HG02870 (cell line): ENCODE measurements around the gene WDR81.
"Not testable (repeated sequence)": the region's sequence is repeated elsewhere in the genome, so short reads cannot be mapped to it uniquely, and the experiment has no call there.

Source experiments
- ATAC-seq: cut with Tn5 transposase; IDR thresholded peaks from one replicate; pipeline ENCODE4 v1.9.1; 2021; ENCODE audit warnings: mild to moderate bottlenecking, moderate library complexity; ENCODE audit not compliant: unreplicated experiment

Gene WDR81

DNA sequence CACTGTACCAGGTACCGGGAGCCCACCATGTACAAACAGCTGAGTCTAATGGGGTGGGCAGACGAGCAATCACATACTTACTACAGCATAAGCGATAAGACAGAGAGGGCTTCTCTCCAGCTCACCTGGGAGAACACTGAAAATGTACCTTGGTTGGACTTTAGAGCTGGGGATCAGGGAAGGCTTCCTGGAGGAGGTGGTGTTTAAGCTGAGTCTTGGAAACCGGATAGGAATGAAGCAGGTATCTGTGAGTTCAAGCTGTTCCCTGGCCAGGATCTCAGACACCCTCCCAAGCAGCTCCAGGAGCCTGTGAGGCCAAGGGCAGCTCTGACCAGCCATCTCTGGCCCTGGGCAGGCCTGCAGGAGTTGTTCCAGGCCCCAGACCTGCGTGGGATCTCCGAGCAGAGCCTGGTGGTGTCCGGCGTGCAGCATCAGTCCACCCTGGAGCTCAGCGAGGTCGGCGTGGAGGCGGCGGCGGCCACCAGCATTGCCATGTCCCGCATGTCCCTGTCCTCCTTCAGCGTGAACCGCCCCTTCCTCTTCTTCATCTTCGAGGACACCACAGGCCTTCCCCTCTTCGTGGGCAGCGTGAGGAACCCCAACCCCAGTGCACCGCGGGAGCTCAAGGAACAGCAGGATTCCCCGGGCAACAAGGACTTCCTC is 29.4 kb downstream of the WDR81 start:
- ATAC-seq = no peak

GRCh38 chr17:1754430-1755112 is 30.1 kb downstream of the WDR81 start:
- ATAC-seq = no peak

DNA sequence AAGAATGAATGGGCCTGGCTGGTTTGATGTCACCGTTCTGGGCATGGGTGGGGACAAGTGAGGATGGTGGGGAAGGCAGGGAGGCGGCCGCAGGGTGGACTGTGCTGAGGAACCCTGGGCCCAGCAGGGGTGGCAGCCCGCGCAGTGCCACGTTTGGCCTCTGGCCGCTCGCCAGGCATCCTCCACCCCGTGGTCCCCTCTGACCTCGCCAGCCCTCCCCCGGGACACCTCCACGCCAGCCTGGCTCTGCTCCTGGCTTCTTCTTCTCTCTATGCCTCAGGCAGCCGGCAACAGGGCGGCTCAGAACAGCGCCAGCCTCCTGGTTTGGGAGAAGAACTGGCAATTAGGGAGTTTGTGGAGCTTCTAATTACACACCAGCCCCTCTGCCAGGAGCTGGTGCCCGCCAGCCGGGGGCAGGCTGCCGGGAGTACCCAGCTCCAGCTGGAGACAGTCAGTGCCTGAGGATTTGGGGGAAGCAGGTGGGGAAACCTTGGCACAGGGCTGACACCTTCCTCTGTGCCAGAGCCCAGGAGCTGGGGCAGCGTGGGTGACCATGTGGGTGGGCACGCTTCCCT is 30.8 kb downstream of the WDR81 start:
- ATAC-seq = no peak

GRCh38 chr17:1755827-1756262 is 31.3 kb downstream of the WDR81 start:
- no peak for ATAC-seq

DNA sequence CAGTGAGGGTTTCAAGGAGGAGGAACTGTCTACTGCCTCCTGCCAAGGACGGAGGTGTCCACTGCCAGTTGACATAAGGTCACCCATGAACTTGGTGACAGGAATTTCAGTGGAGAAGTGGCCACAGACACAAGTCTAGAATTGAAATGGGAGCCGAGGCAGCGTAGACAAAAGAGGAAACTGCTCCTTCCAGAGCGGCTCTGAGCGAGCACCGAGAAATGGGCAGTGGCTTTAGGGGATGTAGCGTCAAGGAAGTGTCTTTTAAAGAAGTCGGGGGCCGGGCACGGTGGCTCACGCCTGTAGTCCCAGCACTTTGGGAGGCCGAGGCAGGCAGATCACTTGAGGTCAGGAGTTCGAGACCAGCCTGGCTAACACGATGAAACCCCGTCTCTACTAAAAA is 34.3 kb downstream of the WDR81 start:
- ATAC-seq = no peak

DNA sequence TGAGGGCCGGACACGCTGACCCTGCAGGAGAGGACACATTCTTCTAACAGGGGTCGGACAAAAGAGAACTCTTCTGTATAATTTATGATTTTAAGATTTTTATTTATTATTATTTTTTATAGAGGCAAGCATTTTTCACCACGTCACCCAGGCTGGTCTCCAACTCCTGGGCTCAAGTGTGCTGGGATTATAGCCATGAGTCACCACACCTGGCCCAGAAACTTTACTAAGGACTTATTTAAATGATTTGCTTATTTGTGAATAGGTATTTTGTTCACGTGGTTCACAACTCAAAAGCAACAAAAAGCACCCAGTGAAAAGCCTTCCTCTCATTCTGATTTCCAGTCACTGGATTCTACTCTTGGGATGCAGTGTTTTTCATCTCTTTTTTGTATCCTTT is 35.0 kb downstream of the WDR81 start:
- no peak for ATAC-seq

- ATAC-seq = no peak
Observed at GRCh38 chr17:1762233-1762900, 37.9 kb downstream of the WDR81 start.

DNA sequence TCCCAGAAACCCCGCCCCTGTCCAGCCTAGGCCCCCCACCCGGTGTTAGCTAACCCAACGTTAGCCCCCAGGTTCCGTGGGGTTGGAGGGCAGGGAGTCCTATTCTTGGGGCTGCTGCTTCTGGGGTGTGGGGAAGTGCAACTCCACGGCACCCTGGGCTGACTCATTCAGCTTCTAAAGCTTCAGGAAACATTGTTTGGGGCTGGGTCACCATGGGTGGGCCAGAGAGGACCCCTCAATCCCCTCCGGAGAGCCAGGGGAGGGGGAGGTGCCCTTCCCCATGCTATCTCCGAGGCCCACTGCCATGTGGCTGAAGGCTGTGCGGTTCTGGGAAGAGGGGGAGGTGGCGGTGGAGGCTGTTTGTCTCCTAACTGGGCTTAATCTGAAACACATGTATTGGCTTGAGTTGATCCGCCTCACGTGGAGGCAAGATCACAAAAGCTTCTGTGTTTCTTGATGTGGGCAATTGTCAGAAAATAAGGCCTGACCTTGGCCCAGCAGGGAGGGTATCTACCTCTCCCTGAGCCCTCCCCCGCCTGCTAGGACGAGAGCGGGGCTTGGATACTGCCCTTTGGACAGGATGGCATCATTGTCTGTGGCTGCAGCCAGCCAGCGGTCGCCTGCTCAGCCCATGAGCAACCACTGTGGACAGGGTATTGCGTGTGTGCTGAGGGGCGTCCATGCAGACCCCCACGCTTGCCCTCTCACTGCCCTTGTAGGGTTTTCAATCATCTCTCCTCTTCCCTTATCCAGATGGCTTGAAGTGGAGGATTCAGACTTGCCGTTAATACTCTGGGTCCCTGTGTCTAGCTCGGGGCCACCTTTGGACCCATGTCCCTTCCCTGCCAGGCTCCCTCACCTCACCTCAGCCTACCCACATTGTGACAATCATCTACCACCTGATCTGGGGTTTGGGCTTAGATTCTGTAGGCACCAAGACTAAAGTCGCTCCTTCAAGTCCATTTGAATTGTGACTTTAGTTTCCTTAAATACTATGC is 38.7 kb downstream of the WDR81 start:
- ATAC-seq = no peak

GRCh38 chr17:1764284-1764683 is 39.8 kb downstream of the WDR81 start:
- no peak for ATAC-seq

DNA sequence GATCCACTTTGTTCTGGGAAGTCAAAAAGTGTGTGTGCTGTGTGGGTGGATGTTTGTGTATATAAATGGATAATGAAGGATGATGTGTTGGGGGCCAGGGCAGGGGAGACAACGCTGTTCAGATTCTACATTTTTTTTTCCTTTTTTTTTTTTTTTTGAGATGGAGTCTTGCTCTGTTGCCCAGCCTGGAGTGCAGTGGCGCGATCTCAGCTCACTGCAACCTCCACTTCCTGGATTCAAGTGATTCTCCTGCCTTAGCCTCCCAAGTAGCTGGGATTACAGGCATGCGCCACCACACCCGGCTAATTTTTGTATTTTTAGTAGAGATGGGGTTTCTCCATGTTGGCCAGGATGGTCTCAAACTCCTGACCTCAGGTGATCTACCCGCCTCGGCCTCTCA is 40.2 kb downstream of the WDR81 start:
- ATAC-seq = not testable (repeated sequence)

DNA sequence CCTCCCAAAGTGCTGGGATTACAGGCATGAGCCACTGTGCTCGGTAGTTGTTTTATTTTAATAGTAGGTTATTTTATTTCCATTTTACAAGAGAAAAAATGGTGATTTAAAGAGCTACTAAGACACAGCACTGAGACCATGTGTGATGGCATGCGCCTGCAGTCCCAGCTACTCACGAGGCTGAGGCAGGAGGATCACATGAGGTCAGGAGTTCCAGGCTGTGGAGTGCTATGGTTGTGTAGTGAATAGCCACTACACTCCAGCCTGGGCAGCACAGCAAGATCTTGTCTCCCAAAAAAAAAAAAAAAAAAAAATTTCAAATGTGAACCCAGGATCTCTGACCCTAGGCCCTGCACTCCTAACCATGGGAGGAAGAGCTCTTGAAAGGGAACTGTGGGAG is 41.1 kb downstream of the WDR81 start:
- no peak for ATAC-seq

GRCh38 chr17:1766382-1767135 is 42.1 kb downstream of the WDR81 start:
- ATAC-seq = no peak

GRCh38 chr17:1767358-1767757 is 42.9 kb downstream of the WDR81 start:
- ATAC-seq = no peak

- ATAC-seq = no peak
Observed at GRCh38 chr17:1769822-1770477, 45.4 kb downstream of the WDR81 start.

DNA sequence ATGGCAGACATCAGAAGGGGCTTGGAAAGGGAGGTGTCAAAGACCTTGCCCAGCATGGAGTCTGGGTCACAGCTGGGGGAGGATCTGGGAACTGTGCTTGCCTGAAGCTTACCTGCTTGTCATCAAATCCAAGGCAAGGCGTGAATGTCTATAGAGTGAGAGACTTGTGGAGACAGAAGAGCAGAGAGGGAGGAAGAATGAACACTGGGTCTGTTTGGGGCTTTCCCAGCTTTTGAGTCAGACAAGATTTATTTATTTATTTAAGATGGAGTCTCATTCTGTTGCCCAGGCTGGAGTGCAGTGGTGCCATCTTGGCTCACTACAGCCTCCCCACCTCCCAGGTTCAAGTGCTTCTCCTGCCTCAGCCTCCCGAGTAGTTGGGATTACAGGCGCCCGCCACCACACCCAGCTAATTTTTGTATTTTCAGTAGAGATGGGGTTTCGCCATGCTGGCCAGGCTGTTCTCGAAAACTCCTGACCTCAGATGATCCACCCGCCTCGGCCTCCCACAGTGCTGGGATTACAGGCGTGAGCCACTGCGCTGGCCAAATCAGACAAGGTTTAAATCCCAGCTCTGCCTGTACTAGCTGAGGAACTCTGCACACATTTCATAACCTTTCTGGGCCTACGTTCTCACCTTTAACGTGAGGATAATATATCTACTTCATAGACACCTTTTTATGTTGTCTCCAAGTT is 48.6 kb downstream of the WDR81 start:
- not testable (repeated sequence) for ATAC-seq

GRCh38 chr17:1773696-1774181 is 49.2 kb downstream of the WDR81 start:
- no peak for ATAC-seq

- ATAC-seq = no peak
Observed at GRCh38 chr17:1774390-1775176, 50.1 kb downstream of the WDR81 start.

DNA sequence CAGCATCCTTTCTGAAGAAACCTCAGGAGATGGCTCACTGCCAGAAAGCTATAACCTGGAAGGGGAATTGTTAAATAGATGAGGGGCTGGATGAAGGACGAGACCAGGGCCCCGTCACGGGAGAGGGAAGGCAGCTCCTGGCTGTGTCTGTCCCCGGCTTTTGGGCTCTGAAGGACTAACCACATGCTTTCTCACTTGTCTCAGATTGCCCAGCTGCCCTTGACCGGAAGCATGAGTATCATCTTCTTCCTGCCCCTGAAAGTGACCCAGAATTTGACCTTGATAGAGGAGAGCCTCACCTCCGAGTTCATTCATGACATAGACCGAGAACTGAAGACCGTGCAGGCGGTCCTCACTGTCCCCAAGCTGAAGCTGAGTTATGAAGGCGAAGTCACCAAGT is 51.8 kb downstream of the WDR81 start:
- no peak for ATAC-seq
